Endothelial cell of umbilical vein (primary cell): ENCODE data around the gene KIF1B. TPM values are rescaled to one million over a fixed set of nuclear protein-coding genes. Genes with fewer than 3 reads are reported as not detected.

ENCODE experiments used
- BruUV-seq: library from RNA; stranded (reverse); fragments of 400-500 nt; replicated peaks from 2 replicates; lab custom pipeline; 2021; lab: Mats Ljungman, UMichigan
- CTCF ChIA-PET: fragments of 300-600, 350-600 bp; sonication (Branson Sonifier 250); formaldehyde crosslinking; loops from one replicate; lab custom pipeline; 2021; ENCODE audit warnings: antibody characterized with exemption, inconsistent platforms; lab: Charles Lee
- POLR2A ChIA-PET: fragments of 300-600, 350-600 bp; sonication (Branson Sonifier 250); formaldehyde crosslinking; loops from one replicate; lab custom pipeline; 2021; ENCODE audit warnings: antibody characterized with exemption, inconsistent platforms; lab: Charles Lee
- DNase-seq: peaks from one replicate; pipeline ENCODE4 v3.0.0-alpha.2; 2011; ENCODE audit warnings: low read depth, low spot score
- FAIRE-seq: peaks from 2 replicates; lab custom pipeline; 2011; peaks lifted over from hg19 to GRCh38; lab: Jason Lieb, UNC
- H2AFZ ChIP-seq: 2 replicates; pipeline ENCODE4 v1.6.0; 2012; ENCODE audit warnings: low read depth, low read length, control low read depth, inconsistent platforms
- H3K27ac ChIP-seq: 2 replicates; pipeline ENCODE4 v1.5.1; 2011; ENCODE audit warnings: low read depth, mild to moderate bottlenecking, control low read depth, low read length, moderate library complexity; ENCODE audit not compliant: insufficient read depth
- H3K27me3 ChIP-seq, 2 experiments: 2 replicates each; pipeline versions ENCODE4 v1.6.0 to v1.6.1; 2011; ENCODE audit warnings: low read length in 2 of 2, mixed read lengths in 1 of 2; ENCODE audit not compliant: control insufficient read depth in 2 of 2, insufficient read depth in 2 of 2
- H3K36me3 ChIP-seq, 2 experiments: 2 replicates in 1 of 2; 3 replicates in 1 of 2; pipeline ENCODE4 v1.5.1; 2011; ENCODE audit warnings: low read length in 2 of 2, mild to moderate bottlenecking in 1 of 2, moderate library complexity in 1 of 2; ENCODE audit not compliant: control insufficient read depth in 2 of 2, insufficient read depth in 2 of 2; ENCODE audit errors: extremely low read depth in 1 of 2
- H3K4me1 ChIP-seq: 3 replicates; pipeline ENCODE4 v1.5.1; 2011; ENCODE audit warnings: mild to moderate bottlenecking, low read length; ENCODE audit not compliant: control insufficient read depth, insufficient read depth; ENCODE audit errors: extremely low read depth
- H3K4me2 ChIP-seq: 2 replicates; pipeline ENCODE4 v1.6.1; 2011; ENCODE audit warnings: low read length, control low read depth, mixed read lengths; ENCODE audit not compliant: insufficient read depth
- H3K4me3 ChIP-seq, 3 experiments: fragments of 200-600 bp in 1 of 3; sonication (generic), shearing (Covaris generic) in 1 of 3; replicated peaks in 1 of 3; 2 replicates each; pipeline ENCODE4 v1.5.1; 2011 to 2016; ENCODE audit warnings: control low read depth in 3 of 3, low read length in 3 of 3, mild to moderate bottlenecking in 2 of 3, inconsistent platforms in 1 of 3, low read depth in 1 of 3, moderate library complexity in 1 of 3; ENCODE audit not compliant: insufficient read depth in 1 of 3
- H3K79me2 ChIP-seq: 2 replicates; pipeline ENCODE4 v1.6.0; 2012; ENCODE audit warnings: low read length, inconsistent platforms; ENCODE audit not compliant: control insufficient read depth, insufficient read depth
- H3K9ac ChIP-seq: replicated peaks from 2 replicates; pipeline ENCODE3; 2011; ENCODE audit warnings: low read length, control low read depth; ENCODE audit not compliant: insufficient read depth; ENCODE audit errors: extremely low read depth
- H3K9me1 ChIP-seq: replicated peaks from 3 replicates; pipeline ENCODE4 v1.6.0; 2011; ENCODE audit warnings: mild to moderate bottlenecking, low read length; ENCODE audit not compliant: control insufficient read depth, insufficient read depth; ENCODE audit errors: extremely low read depth
- H3K9me3 ChIP-seq: replicated peaks from 2 replicates; pipeline ENCODE4 v1.5.1; 2012; ENCODE audit warnings: low read length, inconsistent platforms; ENCODE audit not compliant: control insufficient read depth, insufficient read depth
- H4K20me1 ChIP-seq: replicated peaks from 2 replicates; pipeline ENCODE3; 2011; ENCODE audit warnings: mild to moderate bottlenecking, low read length; ENCODE audit not compliant: control insufficient read depth, insufficient read depth; ENCODE audit errors: extremely low read depth
- EZH2 ChIP-seq: IDR thresholded peaks from 2 replicates; pipeline ENCODE4 v1.6.1; 2012; ENCODE audit warnings: borderline replicate concordance, low read depth, mild to moderate bottlenecking, moderate library complexity, low read length, inconsistent platforms; ENCODE audit not compliant: severe bottlenecking
- GATA2 ChIP-seq: IDR thresholded peaks from 2 replicates; pipeline ENCODE4 v1.7.0; 2011; ENCODE audit warnings: low read depth, mild to moderate bottlenecking, moderate library complexity, mixed read lengths, low read length; ENCODE audit not compliant: insufficient read length, insufficient read depth
- JUN ChIP-seq: IDR thresholded peaks from 2 replicates; pipeline ENCODE4 v1.6.1; 2011; ENCODE audit warnings: borderline replicate concordance, low read depth; ENCODE audit not compliant: insufficient read length, insufficient read depth
- MAX ChIP-seq: IDR thresholded peaks from 2 replicates; pipeline ENCODE4 v1.6.1; 2011; ENCODE audit not compliant: insufficient read depth, insufficient read length
- MYC ChIP-seq: IDR thresholded peaks from one replicate; pipeline ENCODE4 v1.6.1; 2011; ENCODE audit warnings: mild to moderate bottlenecking, low read depth, low read length
- POLR2A ChIP-seq: IDR thresholded peaks from 2 replicates; pipeline ENCODE4 v1.6.1; 2012; ENCODE audit warnings: low read depth, mild to moderate bottlenecking, control low read depth, low read length
- POLR2AphosphoS5 ChIP-seq: IDR thresholded peaks from 2 replicates; pipeline ENCODE4 v1.6.1; 2012; ENCODE audit warnings: low read depth, mild to moderate bottlenecking, control low read depth, low read length, moderate library complexity; ENCODE audit not compliant: insufficient read depth
- dilution Hi-C: fragments of 300-500 bp; cut with MboI; formaldehyde crosslinking; loops from one replicate; pipeline ENCODE4 v1.15.0; 2019; ENCODE audit warnings: low sequenced_read_pairs; ENCODE audit not compliant: extremely low pct_ligation_motif_present
- intact Hi-C: fragments of 100-400 bp; cut with micrococcal nuclease; formaldehyde crosslinking; loops from one replicate; pipeline ENCODE4 v1.10.0; 2022
- polyA plus RNA-seq, 4 experiments: library from polyadenylated mRNA; depleted of rRNA in 3 of 4; stranded (reverse) in 3 of 4; unstranded in 1 of 4; fragments of >200 nt; gene quantifications; 2 replicates each; pipeline versions ENCODE4 v1.2.1 to v1.2.3, GENCODE V29; 2011 to 2012; ENCODE audit warnings: missing spikeins in 1 of 4
- total RNA-seq: library from RNA; stranded (reverse); gene quantifications from 2 replicates; pipeline ENCODE4 v1.2.3, GENCODE V29; 2021
- TF ChIP-seq, protein P1 (sequence below), 2 donors: IDR thresholded peaks; 1 replicate in 1 of 2; 2 replicates in 1 of 2; pipeline ENCODE4 v1.5.1; 2011; ENCODE audit warnings: low read length in 2 of 2, mild to moderate bottlenecking in 2 of 2, moderate library complexity in 2 of 2, control low read depth in 1 of 2, inconsistent platforms in 1 of 2, low read depth in 1 of 2; ENCODE audit not compliant: insufficient read depth in 1 of 2; ENCODE audit errors: extremely low read depth in 1 of 2

KIF1B gene
- total and polyA plus RNA-seq, 2 donors (not counting 3 experiments of a cell fraction or from before 2014, with no cell fraction given) = 14.8 to 58.6 TPM

DNA sequence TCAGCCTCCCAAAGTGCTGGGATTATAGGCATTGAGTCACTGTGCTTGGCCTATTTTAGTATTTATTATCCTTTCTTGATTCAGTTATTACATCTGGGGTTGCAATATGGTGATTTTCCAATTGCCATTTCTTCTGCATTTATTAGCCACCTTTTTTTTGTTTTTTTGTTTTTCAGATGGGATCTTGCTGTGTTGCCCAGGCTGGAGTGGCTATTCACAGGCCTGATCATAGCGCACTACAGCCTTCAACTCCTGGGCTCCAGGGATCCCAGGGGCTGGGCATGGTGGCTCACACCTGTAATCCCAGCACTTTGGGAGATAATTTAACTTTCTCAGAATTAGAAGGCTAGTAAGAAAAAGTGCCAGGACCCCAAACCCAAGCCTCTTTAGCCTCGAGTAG lies 106.4 kb downstream of the KIF1B start:
- no peak overlapping the region for H3K4me2 ChIP-seq
- intact Hi-C loops (no loop called here), dilution Hi-C loops (no loop called here)
- H3K36me3 ChIP-seq = peaks cover 0 to 2% of the 10 kb centered on the region in 2 experiments
- CTCF ChIA-PET = interaction anchor here (1.0 to 1.4 kb wide), 2 partner anchors 9 to 107 kb away, joined by 5 to 6 read pairs; partner anchors contain the start of gene KIF1B
- no peak overlapping the region for H3K9ac ChIP-seq
- H3K27me3 ChIP-seq = no peaks in the 10 kb centered on the region
- DNase-seq = no peak
- no peaks in the 10 kb centered on the region for H3K9me3 ChIP-seq
- no TSS peak for BruUV-seq
- no peak for FAIRE-seq
- H2AFZ ChIP-seq = no peak overlapping the region
- TF ChIP-seq JUN (no peak), EZH2 (no peak), MAX (no peak), MYC (no peak), POLR2AphosphoS5 (no peak), GATA2 (no peak), POLR2A (no peak)
- TF ChIP-seq, protein P1, sequence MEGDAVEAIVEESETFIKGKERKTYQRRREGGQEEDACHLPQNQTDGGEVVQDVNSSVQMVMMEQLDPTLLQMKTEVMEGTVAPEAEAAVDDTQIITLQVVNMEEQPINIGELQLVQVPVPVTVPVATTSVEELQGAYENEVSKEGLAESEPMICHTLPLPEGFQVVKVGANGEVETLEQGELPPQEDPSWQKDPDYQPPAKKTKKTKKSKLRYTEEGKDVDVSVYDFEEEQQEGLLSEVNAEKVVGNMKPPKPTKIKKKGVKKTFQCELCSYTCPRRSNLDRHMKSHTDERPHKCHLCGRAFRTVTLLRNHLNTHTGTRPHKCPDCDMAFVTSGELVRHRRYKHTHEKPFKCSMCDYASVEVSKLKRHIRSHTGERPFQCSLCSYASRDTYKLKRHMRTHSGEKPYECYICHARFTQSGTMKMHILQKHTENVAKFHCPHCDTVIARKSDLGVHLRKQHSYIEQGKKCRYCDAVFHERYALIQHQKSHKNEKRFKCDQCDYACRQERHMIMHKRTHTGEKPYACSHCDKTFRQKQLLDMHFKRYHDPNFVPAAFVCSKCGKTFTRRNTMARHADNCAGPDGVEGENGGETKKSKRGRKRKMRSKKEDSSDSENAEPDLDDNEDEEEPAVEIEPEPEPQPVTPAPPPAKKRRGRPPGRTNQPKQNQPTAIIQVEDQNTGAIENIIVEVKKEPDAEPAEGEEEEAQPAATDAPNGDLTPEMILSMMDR (IDR thresholded peaks at IDR 0.05; ENCODE audit: extremely low read depth in 1 of 2, insufficient read depth in 1 of 2, low read depth in 1 of 2, low read length in 2 of 2) = no peak
- no peaks in the 10 kb centered on the region for H3K9me1 ChIP-seq
- no peaks in the 10 kb centered on the region for H4K20me1 ChIP-seq
- no peaks in the 10 kb centered on the region for H3K79me2 ChIP-seq
- POLR2A ChIA-PET = no interaction called here
- no peak overlapping the region for H3K27ac ChIP-seq
- H3K4me3 ChIP-seq = no peak overlapping the region
- H3K4me1 ChIP-seq = no peaks in the 10 kb centered on the region
